Stimulated activated effector memory CD8-positive, alpha-beta T cell treated with anti-CD3 and anti-CD28 coated beads, Interleukin-12 subunit alpha, Interleukin-12 subunit beta, amount 100 ng/mL, for 72 hours (primary cell): ENCODE data around the gene PSME1.

Source experiments
- ATAC-seq: fragments of 150-1000 bp; cut with Tn5 transposase; 2 replicates; pipeline ENCODE4 v1.10.0; 2021
- DNase-seq, 2 donors: peaks; one replicate each; pipeline ENCODE4 v3.0.0; 2021 to 2022; ENCODE audit warnings: low spot score in 2 of 2
- H3K27ac Mint-ChIP-seq: one replicate; pipeline ENCODE4 v1.8.0; 2022; ENCODE audit warnings: mild to moderate bottlenecking, mixed read lengths
- H3K36me3 Mint-ChIP-seq: one replicate; pipeline ENCODE4 v1.8.0; 2022; ENCODE audit warnings: mild to moderate bottlenecking, mixed read lengths
- H3K4me1 Mint-ChIP-seq: one replicate; pipeline ENCODE4 v1.8.0; 2022; ENCODE audit warnings: mixed read lengths
- H3K4me3 Mint-ChIP-seq: one replicate; pipeline ENCODE4 v1.8.0; 2022; ENCODE audit warnings: mild to moderate bottlenecking, mixed read lengths
- H3K9me3 Mint-ChIP-seq: one replicate; pipeline ENCODE4 v1.8.0; 2022; ENCODE audit warnings: mixed read lengths

Gene PSME1

GRCh38 chr14:24135834-24136683 is at the start of gene PSME1:
Gene PSME1 (plus strand): TSS chr14:24136194. CDS start chr14:24136263, 69 bp downstream.
- peak; percentile 94 for ATAC-seq
- Mint-ChIP-seq H3K4me1 (peaks cover 64% of the 10 kb centered on the region), H3K4me3 (peak within 1 kb of the TSS; percentile 87), H3K36me3 (peaks cover 46% of the 10 kb centered on the region), H3K9me3 (no peaks in the 10 kb centered on the region), H3K27ac (peak within 1 kb of the TSS; percentile 92)
- peak; percentile 91 to 97 for DNase-seq

GRCh38 chr14:24087004-24087403 is 49.0 kb upstream of the PSME1 start:
- no peak overlapping the region for H3K4me3 Mint-ChIP-seq
- peaks cover 4% of the 10 kb centered on the region for H3K36me3 Mint-ChIP-seq
- H3K9me3 Mint-ChIP-seq = no peaks in the 10 kb centered on the region
- peak overlapping the region; percentile 0 for H3K27ac Mint-ChIP-seq
- ATAC-seq (no peak), DNase-seq (no peak)
- H3K4me1 Mint-ChIP-seq = peaks cover 11% of the 10 kb centered on the region

- ATAC-seq (no peak), DNase-seq (no peak)
- Mint-ChIP-seq H3K27ac (no peak overlapping the region), H3K9me3 (no peaks in the 10 kb centered on the region), H3K36me3 (no peaks in the 10 kb centered on the region), H3K4me3 (no peak overlapping the region), H3K4me1 (peaks cover 9% of the 10 kb centered on the region)
These were observed 47.9 kb upstream of the PSME1 start for GRCh38 chr14:24088095-24088494.

- Mint-ChIP-seq H3K27ac (peak overlapping the region; percentile 6), H3K9me3 (no peaks in the 10 kb centered on the region), H3K4me3 (no peak overlapping the region), H3K4me1 (peaks cover 19% of the 10 kb centered on the region), H3K36me3 (peaks cover 7% of the 10 kb centered on the region)
- ATAC-seq = no peak
- no peak for DNase-seq
These were observed 46.1 kb upstream of the PSME1 start for GRCh38 chr14:24089890-24090289.

- no peak for DNase-seq
- H3K4me3 Mint-ChIP-seq = peak overlapping the region; percentile 95
- no peaks in the 10 kb centered on the region for H3K9me3 Mint-ChIP-seq
- H3K27ac Mint-ChIP-seq = no peak overlapping the region
- H3K4me1 Mint-ChIP-seq = peaks cover 39% of the 10 kb centered on the region
- peaks cover 29% of the 10 kb centered on the region for H3K36me3 Mint-ChIP-seq
- ATAC-seq = no peak
These were observed 43.9 kb upstream of the PSME1 start for GRCh38 chr14:24092110-24092504.

GRCh38 chr14:24092505-24093206 is 43.3 kb upstream of the PSME1 start:
- H3K27ac Mint-ChIP-seq = peak overlapping the region; percentile 98
- H3K4me1 Mint-ChIP-seq = peaks cover 39% of the 10 kb centered on the region
- DNase-seq = no peak
- H3K36me3 Mint-ChIP-seq = peaks cover 35% of the 10 kb centered on the region
- no peak for ATAC-seq
- H3K4me3 Mint-ChIP-seq = peak overlapping the region; percentile 95
- H3K9me3 Mint-ChIP-seq = no peaks in the 10 kb centered on the region

- Mint-ChIP-seq H3K27ac (peak overlapping the region; percentile 98), H3K9me3 (no peaks in the 10 kb centered on the region), H3K4me1 (peaks cover 39% of the 10 kb centered on the region), H3K4me3 (peak overlapping the region; percentile 95), H3K36me3 (peaks cover 42% of the 10 kb centered on the region)
- ATAC-seq = no peak
- no peak for DNase-seq
These were observed 42.6 kb upstream of the PSME1 start for GRCh38 chr14:24093207-24093900.

GRCh38 chr14:24093901-24094840 is 41.8 kb upstream of the PSME1 start, which contains the start of gene PCK2:
Gene PCK2 (plus strand): TSS chr14:24094311. CDS start chr14:24094406, 95 bp downstream.
- Mint-ChIP-seq H3K27ac (peak within 1 kb of the TSS; percentile 98), H3K4me3 (peak within 1 kb of the TSS; percentile 95), H3K4me1 (peaks cover 39% of the 10 kb centered on the region), H3K9me3 (no peaks in the 10 kb centered on the region), H3K36me3 (peaks cover 50% of the 10 kb centered on the region)
- DNase-seq (peak; percentile 64 to 92), ATAC-seq (peak; percentile 75)

- Mint-ChIP-seq H3K4me3 (peak overlapping the region; percentile 95), H3K4me1 (peaks cover 39% of the 10 kb centered on the region), H3K36me3 (peaks cover 56% of the 10 kb centered on the region), H3K27ac (peak overlapping the region; percentile 98), H3K9me3 (no peaks in the 10 kb centered on the region)
- no peak for ATAC-seq
- DNase-seq = peak in 1 of 2 donors; percentile 62
These were observed 41.1 kb upstream of the PSME1 start for GRCh38 chr14:24094841-24095270.

GRCh38 chr14:24095271-24096068 is 40.5 kb upstream of the PSME1 start:
- peak overlapping the region; percentile 95 for H3K4me3 Mint-ChIP-seq
- peak; percentile 46 to 87 for DNase-seq
- ATAC-seq = peak; percentile 78
- peak overlapping the region; percentile 98 for H3K27ac Mint-ChIP-seq
- H3K9me3 Mint-ChIP-seq = no peaks in the 10 kb centered on the region
- H3K36me3 Mint-ChIP-seq = peaks cover 62% of the 10 kb centered on the region
- peaks cover 36% of the 10 kb centered on the region for H3K4me1 Mint-ChIP-seq

GRCh38 chr14:24096545-24097181 is 39.3 kb upstream of the PSME1 start:
- peak overlapping the region; percentile 98 for H3K27ac Mint-ChIP-seq
- H3K4me3 Mint-ChIP-seq = peak overlapping the region; percentile 95
- peaks cover 74% of the 10 kb centered on the region for H3K36me3 Mint-ChIP-seq
- ATAC-seq (no peak), DNase-seq (no peak)
- H3K4me1 Mint-ChIP-seq = peaks cover 33% of the 10 kb centered on the region
- H3K9me3 Mint-ChIP-seq = no peaks in the 10 kb centered on the region

GRCh38 chr14:24098229-24098926 is 37.6 kb upstream of the PSME1 start:
- Mint-ChIP-seq H3K4me1 (peaks cover 27% of the 10 kb centered on the region), H3K27ac (no peak overlapping the region), H3K4me3 (no peak overlapping the region), H3K9me3 (no peaks in the 10 kb centered on the region), H3K36me3 (peaks cover 90% of the 10 kb centered on the region)
- ATAC-seq (no peak), DNase-seq (no peak)
